Iris pigment epithelial cell (primary cell): ENCODE results near the gene EEFSEC.

Experiments
- DNase-seq: peaks from one replicate; pipeline ENCODE4 v3.0.0-alpha.2; 2011; ENCODE audit warnings: low read depth

EEFSEC gene

DNA sequence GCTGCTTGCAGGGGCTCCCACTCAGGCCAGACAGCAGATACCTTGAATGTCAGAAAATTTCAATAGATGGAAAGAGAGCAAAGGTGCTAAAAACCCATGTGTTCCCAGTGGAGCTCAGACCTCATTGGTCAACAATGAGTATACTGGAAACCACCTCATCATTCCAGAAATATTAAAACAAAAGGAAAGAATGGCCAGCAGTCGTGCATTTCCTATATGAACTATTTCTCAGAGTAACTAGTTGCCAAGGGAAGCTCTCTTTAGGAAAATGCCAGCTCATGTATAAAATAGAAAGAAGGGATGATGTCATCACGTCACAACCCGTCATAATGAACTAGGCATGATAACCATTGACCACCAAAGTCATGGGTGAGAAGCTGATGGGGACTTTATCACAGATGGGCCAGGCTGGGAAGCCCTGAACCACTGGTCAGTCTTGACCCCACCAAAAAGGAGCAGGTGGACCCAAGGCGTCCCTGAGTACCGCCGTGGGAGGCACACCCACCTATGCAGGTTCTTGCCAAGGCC lies 295.9 kb downstream of the EEFSEC start:
- DNase-seq: no peak

DNA sequence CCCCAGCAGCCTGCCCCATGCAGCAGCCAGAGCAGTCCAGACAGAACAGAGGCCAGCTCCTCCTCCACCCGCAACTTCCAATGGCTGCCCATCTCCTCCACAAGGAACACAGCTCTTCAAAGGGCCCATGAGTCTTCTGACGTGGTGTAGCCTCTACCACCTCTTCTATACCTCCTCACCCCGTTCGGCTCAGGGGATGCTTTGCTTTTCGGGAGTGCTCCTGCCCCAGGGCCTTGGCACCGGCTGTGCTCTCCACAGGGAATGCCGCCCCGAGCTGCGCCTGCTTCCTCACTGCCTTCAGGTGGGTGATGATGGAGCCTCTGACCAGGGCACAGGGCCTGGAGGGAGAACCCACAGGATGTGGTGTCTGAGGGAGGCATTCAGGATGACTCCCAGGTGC lies 298.8 kb downstream of the EEFSEC start:
- no peak for DNase-seq

DNA sequence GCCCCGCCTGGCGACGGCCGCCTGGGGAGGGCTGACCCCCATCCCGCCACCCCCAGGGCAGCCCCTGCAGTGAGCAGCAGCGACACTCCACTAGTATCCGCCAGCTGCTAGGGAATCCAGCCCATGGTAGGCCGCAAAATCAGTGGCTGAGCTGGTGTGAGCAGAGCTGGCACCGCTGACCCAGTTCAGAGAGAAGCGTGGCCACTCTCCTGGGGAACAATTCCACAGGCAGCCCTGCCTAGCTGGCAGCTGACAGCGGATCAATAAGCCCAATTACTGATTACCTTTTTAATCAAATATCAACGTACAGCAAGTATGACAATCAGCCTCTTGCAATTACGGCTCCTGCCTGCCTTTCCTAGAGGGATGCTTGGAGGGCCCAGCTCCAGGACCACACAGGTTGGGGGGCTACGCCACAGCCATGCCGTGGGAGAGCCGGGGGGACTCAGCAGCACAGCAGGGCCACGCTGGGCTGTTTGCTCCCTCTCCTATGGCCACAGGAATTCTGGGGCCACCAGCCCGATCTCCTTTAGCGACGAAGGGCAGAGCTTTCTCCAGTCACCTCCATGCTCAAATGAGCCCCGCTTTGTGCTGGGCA lies 299.5 kb downstream of the EEFSEC start:
- no peak for DNase-seq

DNA sequence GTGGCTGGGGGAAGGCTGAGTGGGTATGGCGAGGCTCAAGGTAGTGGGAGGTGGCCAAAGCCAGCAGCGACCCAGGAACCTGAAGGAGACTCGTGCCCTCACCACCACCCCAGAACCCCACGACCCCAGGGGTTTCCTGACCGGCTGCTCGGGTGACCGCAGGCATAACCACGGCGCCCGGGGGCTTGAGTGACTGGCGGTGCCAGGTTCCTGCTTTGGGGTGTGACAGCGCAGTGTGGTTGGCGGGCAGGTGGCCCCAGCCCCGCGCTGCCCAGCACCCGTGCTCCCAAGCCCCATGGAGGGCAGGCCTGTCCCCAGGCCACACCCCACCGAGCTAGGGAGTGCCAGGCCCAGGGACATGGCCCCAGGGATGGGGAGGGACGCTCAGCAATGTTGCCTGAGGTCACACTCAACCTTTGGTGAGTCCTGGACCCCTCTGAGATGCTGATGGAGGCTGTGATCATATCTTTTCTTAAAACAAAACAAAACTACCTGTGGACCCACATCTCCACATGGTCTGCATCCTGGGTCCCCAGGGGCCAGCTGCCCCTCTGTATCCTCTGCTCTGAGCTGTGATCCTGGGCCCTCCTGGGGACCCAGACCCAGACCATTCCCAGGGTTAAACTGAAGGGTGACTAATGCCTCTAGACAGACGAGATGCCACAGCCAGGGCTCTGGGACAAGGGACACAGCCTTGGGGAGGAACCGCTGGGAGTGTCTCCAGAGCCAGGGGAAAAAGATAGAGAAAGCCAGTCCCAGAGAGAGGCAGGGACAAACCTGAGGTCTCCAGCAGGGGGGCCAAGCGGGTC lies 300.4 kb downstream of the EEFSEC start:
- no peak for DNase-seq

DNA sequence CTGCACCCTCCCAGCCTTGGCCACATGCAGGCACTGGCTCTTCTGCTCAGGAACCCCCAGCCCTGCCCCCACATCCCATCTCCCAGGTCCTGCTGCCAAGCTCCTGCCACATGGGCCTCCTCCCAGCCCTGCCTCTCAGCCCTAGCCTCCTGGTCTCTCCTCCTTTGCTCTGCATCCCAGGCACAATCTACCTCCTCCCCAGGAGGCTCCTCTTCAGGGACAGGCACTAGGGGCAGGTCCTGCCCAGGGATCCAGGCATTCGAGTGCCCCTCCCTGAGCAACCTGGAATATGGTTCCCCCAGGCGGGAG lies 301.0 kb downstream of the EEFSEC start:
- DNase-seq: no peak

DNA sequence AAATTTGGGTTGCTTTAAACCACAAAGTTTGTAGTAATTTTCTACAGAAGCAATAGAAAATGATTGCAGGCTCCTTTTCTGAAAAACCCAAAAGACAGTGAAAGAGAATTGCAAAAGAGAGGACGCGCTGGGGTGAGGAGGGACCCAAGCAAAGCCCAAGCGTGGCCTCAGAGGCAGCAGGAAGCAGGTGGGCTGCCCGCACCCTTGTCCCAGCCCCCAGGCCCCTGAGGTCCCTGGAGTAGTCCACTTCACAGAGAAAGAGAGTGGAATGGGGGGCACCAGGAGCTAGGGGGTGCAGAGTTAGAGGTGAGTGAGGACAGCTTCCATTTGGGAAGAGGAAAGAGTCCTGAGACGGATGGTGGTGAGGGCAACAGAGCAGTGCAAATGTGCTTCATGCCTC lies 301.8 kb downstream of the EEFSEC start:
- no peak for DNase-seq

DNA sequence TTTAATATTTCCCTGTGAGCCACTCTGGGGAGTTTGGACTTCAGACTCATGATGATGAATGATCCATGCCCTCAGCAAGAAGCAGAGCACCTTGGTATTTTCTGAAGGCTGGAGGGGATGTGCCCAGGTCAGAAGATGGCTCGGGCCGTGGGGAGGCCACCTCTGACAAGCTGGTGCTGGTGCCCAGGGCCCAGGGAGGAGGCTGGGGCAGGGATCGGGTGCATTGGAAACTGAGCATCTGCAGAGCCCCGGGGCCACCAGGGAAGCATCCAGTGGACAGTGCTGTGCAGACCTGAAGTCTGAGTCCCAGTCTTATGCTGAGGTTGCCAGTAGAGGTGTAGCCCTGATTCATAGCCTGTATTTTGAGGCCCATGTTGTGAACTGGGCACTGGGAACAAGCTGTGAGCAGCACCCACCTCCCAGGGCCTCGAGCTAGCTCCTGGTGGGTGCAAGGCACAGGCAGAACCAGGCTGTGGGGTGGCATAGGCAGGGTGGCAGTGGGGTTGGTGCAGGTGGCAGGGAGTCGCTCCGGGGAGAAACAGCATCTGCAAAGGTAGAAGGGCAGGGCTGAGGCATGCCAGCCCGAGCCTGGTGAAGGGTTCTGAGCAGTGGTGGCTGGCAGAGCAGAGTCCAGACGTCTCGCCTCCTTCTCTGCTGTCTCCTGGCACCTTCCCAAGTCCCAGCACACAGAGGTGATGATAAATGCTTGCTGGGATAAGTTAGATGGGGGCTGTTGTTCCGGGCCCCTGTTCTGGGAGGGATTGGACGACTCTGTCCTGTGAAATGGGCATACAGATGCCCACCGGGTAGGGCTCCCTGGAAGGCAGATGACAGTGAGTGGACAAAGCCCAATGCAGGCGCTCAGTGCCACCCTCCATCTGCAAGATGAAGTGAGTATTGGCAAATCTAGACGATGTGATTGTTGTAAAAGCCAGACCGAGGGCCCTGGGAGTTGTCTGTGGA lies 302.8 kb downstream of the EEFSEC start:
- no peak for DNase-seq

DNA sequence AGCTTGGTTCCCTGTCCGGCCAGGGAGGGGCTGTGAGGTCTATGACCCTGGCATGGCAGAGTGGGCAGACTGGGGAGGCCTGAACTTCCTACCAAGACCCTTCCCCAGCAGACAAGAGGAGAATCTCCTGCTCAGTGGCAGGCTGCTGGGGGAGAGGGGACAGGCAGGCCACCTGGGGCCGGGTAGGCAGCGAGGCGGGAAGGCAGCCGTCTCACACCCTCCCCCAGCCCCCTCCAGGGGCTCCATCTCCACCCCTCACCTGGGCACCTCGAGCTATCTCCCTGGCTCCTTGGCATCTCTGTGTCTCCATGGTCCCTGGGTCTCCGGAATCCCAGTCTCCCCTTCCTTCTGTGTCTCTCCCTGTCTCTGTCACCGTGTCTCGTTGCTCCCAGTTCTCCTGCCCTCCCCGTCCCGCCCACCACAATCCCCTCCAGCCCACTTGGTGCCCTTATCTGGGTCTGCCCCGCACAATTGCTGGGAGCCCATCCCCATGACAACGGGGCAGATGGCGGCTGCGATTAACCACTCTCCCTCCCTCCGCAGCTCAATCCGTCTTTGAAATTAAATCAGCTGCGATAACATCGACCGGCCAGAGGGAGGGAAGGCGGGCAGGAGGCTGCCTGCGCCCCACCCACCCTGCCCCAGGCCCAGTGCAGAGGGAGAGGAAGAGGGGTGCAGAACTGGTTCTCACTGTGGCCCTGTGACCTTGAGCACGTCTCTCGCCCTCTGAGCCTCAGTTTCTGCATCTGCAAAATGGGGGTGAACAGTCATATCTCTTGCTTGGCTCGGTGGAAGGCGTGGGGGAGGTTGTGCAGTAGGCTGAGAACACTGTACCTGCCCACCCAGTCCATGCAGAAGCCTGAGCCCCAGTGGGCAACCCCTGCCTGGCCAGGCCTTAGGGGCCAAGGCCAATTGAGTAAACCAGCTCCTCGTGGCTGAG lies 303.8 kb downstream of the EEFSEC start:
- DNase-seq: no peak

DNA sequence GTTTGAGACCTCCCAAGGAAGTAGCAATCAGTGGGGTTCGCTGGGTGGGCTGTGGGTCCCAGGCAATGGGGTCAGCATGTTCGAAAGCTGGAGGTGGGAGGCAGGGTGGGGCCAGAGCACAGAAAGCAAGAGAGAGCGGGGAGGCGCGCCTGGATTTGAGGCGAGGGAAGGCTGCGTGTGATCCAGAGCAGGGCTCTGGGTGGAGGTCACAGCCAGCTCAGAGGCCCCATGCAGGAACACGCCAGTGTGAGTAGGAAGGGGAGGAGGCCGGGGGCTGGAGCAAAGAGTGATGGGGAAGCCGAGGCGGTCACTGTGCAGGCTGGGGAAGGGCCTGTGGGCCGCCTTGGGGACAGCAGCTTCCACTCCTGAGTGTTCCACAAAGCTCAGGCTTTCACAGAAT lies 304.7 kb downstream of the EEFSEC start:
- DNase-seq: no peak
